Jurkat, Clone E6-1 (cell line): ENCODE measurements around the gene KRTAP22-2. TPM values are rescaled to one million over a fixed set of nuclear protein-coding genes. Genes with fewer than 3 reads are reported as not detected.

ENCODE experiments used
- DNase-seq: peaks from one replicate; pipeline ENCODE4 v3.0.0-alpha.2; 2011; ENCODE audit warnings: low read depth, low spot score
- H3K4me3 ChIP-seq: 2 replicates; pipeline ENCODE4 v1.5.1; 2011; ENCODE audit warnings: mild to moderate bottlenecking, low read length, control low read depth, moderate library complexity
- polyA plus RNA-seq: library from polyadenylated mRNA; unstranded; fragments of >200 nt; gene quantifications from one replicate; pipeline ENCODE4 v1.2.1, GENCODE V29; 2012; ENCODE audit warnings: missing spikeins; ENCODE audit not compliant: insufficient read length, insufficient read depth

The KRTAP22-2 gene
- polyA plus RNA-seq = not detected

DNA sequence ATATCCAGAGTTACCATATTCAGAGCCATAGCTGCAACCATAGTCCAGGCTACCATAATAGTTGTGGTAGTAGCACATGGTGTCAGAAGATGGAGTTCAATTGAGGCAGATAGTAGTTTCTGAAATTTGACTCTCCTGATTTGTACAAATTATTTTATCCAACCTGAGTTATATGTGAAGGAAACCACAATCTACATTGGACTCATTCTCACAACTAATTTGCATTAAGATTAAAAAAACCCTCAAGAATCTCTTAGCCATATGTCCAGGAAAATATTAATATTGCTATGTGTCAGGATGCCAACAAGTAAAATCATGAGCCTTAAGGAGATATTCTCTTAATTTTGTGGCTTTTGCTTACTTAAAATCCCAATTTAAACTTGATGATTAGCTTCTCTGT, at the start of gene KRTAP22-2:
TSS of gene KRTAP22-2 (minus strand) at position 101 of the 400 bp plus-strand sequence.
- H3K4me3 ChIP-seq = no peak within 1 kb of the TSS
- no peak for DNase-seq

DNA sequence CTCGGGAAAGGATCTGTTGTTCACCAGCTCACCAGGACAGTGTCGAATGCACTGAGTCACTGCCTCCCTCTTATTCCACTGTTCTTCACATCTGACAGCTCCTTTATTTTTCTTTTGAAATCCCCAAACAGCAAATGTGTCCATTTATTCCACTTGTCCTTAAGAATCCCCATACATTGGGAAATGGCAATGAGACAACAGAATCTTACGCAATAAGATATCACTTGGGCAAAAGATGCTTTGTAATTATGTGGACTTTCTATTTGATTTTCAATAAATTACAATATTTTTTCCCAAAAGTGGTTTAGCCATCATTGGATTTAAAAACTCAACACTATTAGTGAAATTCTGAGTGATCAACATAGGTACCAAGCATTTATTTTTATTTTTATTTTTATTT, 48.5 kb upstream of the KRTAP22-2 start:
- no peak for DNase-seq
- H3K4me3 ChIP-seq = no peak overlapping the region

GRCh38 chr21:30634906-30635305, 44.7 kb upstream of the KRTAP22-2 start, which contains the start of gene KRTAP20-2:
Gene KRTAP20-2 (plus strand): TSS chr21:30635206. CDS start chr21:30635264, 58 bp downstream.
- DNase-seq = no peak
- H3K4me3 ChIP-seq = no peak within 1 kb of the TSS

DNA sequence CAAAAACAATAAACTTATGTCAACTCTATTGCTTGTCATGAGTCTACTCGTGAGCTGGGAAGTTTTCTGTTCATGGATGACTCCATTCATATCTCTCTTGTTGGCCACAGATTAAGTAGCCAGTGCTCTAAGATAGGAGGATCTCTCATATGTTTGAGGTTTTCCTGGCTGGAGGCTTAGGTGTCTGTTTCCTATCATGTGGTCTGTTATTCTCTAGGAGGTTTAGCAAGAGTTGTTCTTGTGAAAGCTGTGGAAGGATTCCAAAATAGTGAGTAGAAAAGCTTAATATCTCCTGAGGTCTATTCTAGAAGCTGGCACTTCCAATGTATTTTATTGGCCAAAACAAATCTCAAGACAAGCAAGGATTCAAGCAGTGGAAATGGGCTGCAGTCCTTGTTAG, 39.0 kb upstream of the KRTAP22-2 start:
- DNase-seq = no peak
- H3K4me3 ChIP-seq = no peak overlapping the region

DNA sequence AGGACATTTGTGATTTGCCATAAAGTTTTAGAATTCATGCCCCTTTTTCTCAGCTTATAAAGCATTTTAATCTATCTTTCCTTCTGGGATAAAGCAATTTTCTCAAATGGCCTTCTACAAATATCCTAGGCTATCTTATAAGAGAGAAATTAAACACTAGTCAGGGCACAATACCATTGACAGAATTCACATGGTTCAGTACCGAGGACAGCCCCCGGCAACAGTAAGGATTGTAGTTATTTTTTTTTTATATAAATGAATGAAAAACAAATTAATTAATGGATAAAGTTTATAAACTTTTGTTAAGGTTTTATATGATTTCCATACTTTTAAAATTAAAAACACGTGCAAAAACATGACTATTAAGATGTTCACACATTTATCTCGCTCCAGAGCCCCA, 37.9 kb upstream of the KRTAP22-2 start:
- DNase-seq = no peak
- no peak overlapping the region for H3K4me3 ChIP-seq

DNA sequence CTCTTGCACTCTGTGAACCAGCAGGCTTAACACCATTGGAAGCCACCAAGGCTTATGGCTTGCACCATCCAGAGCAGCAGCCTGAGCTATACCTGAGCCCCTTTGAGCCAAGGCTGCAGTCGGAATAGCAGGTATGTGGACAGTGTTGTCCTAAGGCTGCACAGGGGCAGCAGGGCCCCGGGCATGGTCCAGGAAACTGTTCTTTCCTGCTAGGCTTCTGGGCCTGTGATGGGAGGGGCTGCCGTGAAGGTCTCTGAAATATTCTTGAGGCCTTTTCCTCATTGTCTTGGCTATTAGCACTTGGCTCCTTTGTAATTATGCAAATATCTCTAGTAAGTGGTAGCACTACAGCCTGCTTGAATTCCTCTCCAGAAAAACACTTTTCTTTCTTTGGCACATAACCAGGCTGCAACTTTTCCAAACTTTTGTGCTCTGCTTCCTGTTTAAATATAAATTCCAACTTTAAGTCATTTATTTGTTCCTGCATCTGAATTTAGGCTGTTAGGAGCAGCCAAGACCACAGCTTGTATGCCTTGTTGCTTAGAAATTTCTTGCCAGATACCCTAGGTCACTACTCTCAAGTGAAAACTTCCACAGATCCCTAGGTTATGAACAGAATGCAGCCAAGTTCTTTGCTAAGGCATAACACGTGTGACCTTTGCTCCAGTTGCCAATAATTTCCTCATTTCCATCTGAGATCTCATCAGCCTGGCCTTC, 35.4 kb upstream of the KRTAP22-2 start:
- no peak overlapping the region for H3K4me3 ChIP-seq
- no peak for DNase-seq

GRCh38 chr21:30623362-30623761, 33.2 kb upstream of the KRTAP22-2 start:
- DNase-seq = no peak
- H3K4me3 ChIP-seq = no peak overlapping the region

GRCh38 chr21:30620522-30620921, 30.3 kb upstream of the KRTAP22-2 start, which contains the start of gene KRTAP20-4:
Gene KRTAP20-4 (plus strand): TSS chr21:30620627.
- no peak for DNase-seq

DNA sequence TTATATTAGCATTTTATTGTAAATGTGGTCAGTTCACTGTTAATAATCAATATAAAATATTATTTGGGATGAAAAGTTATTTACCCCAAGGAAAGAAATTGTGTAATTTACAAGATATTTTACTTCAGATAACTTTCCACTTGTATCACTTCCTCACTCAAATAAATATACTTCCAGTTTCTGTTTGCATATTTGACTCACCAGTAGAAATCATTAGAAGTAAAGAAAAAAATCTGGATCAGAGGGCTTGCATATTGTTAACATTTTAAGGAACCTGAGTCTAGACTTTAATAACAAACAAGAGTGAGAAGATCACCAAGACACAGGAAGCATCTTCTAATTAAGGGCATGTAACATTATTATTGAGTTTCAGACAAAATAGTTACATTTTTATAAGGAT, 29.9 kb upstream of the KRTAP22-2 start:
- H3K4me3 ChIP-seq = no peak overlapping the region
- no peak for DNase-seq

More at GRCh38 chr21:30620522-30620921, 30.3 kb upstream of the KRTAP22-2 start, which contains the start of gene KRTAP20-4:
- H3K4me3 ChIP-seq = no peak within 1 kb of the TSS

DNA sequence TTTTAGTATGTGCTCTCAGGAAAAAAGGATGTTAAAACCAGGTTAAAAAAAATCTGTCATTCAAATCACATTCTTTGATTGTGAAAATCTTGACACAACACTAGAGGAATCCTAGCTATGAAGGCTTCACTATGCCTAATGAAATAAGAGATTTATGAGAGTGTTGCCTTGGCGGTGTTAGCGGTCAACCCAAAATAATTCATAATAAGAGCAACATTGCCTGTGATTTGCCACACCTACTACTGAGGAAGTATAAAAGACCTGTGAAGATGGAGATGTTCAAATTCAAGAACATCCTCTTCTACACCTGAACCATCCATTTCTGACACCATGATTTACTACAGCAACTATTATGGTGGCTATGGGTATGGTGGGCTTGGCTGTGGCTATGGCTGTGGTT, 25.9 kb upstream of the KRTAP22-2 start, which contains the start of gene KRTAP20-1:
TSS of gene KRTAP20-1 (plus strand) at position 301 of the 400 bp plus-strand sequence. CDS start at position 331, 30 bp downstream.
- H3K4me3 ChIP-seq = no peak within 1 kb of the TSS
- DNase-seq = no peak

GRCh38 chr21:30615199-30615598, 25.0 kb upstream of the KRTAP22-2 start:
- H3K4me3 ChIP-seq = no peak overlapping the region
- DNase-seq = no peak

DNA sequence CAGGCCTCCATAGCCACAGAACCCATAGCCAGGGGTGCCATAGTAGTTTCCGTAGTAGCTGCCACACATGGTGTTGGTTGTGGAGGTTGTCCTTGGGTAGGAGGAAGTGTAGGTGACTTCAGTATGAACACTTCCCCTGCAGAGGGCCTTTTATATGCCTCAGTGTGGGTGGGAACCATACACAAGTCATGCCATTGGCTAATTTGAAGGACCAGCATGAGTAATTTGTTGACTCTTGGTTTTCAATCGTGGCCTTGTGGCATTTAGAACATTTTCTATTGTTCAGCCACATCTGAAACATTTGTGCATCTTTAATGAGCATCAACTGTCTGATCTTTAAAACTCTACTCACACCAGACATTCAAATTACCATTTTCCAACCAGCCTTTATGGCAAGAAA, 23.6 kb upstream of the KRTAP22-2 start, which contains the start of gene KRTAP6-1:
TSS of gene KRTAP6-1 (minus strand) at position 95 of the 400 bp plus-strand sequence. CDS start at position 69, 26 bp downstream.
- no peak within 1 kb of the TSS for H3K4me3 ChIP-seq
- no peak for DNase-seq

- H3K4me3 ChIP-seq = no peak overlapping the region
These were observed 21.9 kb upstream of the KRTAP22-2 start for GRCh38 chr21:30612132-30612531.

DNA sequence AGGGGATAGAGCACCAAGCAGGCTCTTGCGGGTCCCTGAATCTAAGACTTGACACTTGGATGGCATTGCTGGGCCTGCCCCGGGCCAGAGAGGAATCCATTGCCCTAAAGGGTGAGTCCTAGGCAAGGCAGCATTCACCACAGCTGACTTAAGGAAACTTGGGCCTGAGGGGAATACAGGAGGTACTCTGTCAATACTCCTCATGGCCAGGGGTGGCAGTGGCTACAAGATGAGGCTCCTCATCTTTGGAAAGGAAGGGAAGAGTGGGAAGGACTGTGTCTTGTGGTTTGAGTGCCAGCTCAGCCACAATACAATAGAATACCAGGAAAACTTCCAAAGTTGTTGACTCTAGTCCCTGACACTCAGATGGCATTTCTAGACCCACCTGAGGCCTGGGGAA, 15.8 kb upstream of the KRTAP22-2 start:
- no peak overlapping the region for H3K4me3 ChIP-seq
- no peak for DNase-seq

More at GRCh38 chr21:30612132-30612531, 21.9 kb upstream of the KRTAP22-2 start:
- no peak for DNase-seq

GRCh38 chr21:30600787-30601186, 10.6 kb upstream of the KRTAP22-2 start, which contains the start of gene KRTAP22-1:
Gene KRTAP22-1 (plus strand): TSS chr21:30601087.
- no peak for DNase-seq
- no peak within 1 kb of the TSS for H3K4me3 ChIP-seq

- H3K4me3 ChIP-seq = no peak within 1 kb of the TSS
- DNase-seq = no peak
These were observed 8.6 kb upstream of the KRTAP22-2 start, which contains the start of gene KRTAP6-2 for GRCh38 chr21:30598802-30599201. Gene KRTAP6-2 (minus strand): TSS chr21:30598902. CDS start chr21:30598874, 28 bp downstream.

DNA sequence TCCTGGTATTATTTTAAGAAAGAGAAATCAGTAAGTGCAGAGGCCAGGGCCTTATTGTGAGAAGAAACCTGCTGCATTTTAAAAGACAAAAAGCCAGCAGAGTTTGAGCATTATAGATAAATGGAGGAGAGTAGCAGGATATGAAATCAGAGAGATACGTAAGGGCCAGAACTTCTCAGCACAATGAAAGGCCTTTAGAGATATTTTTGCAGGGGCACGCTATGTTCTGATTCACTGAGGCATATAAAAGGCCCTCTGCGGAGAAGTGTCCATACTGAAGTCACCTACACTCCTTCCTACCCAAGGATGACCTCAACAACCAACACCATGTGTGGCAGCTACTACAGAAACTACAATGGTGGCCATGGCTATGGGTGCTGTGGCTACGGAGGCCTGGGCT, 1.9 kb upstream of the KRTAP22-2 start, which contains the start of gene KRTAP6-3:
TSS of gene KRTAP6-3 (plus strand) at position 301 of the 400 bp plus-strand sequence. CDS start at position 307, 6 bp downstream.
- DNase-seq = no peak

GRCh38 chr21:30582870-30583269, 7.3 kb downstream of the KRTAP22-2 start:
- DNase-seq = no peak
- H3K4me3 ChIP-seq = no peak overlapping the region

More for the DNA sequence above, 1.9 kb upstream of the KRTAP22-2 start, which contains the start of gene KRTAP6-3:
- no peak within 1 kb of the TSS for H3K4me3 ChIP-seq

- DNase-seq = no peak
- H3K4me3 ChIP-seq = no peak overlapping the region
These were observed 10.1 kb downstream of the KRTAP22-2 start for GRCh38 chr21:30580132-30580531.

- no peak for DNase-seq
- no peak overlapping the region for H3K4me3 ChIP-seq
These were observed 10.9 kb downstream of the KRTAP22-2 start for GRCh38 chr21:30579346-30579745.
